Stimulated activated CD4-positive, alpha-beta T cell treated with anti-CD3 and anti-CD28 coated beads, Interleukin-2, amount 100 ng/mL, for 48 hours (primary cell): ENCODE data around the gene CD300LG.
"Not testable (repeated sequence)": the region's sequence is repeated elsewhere in the genome, so short reads cannot be mapped to it uniquely, and the experiment has no call there.

Experiments
- DNase-seq, 2 donors: peaks; one replicate each; pipeline ENCODE4 v3.0.0-alpha.2; 2020

CD300LG gene

GRCh38 chr17:43846963-43847371, at the start of gene CD300LG:
TSS of gene CD300LG (plus strand) at chr17:43847176. CDS start at chr17:43847217, 41 bp downstream.
- DNase-seq, result no peak

- not testable (repeated sequence) for DNase-seq
These were observed 49.0 kb upstream of the CD300LG start for GRCh38 chr17:43798024-43798423.

GRCh38 chr17:43799047-43799446, 47.9 kb upstream of the CD300LG start:
- DNase-seq, result no peak

- no peak for DNase-seq
These were observed 46.2 kb upstream of the CD300LG start for GRCh38 chr17:43800736-43801135.

- DNase-seq, result no peak
These were observed 45.1 kb upstream of the CD300LG start for GRCh38 chr17:43801844-43802243.

GRCh38 chr17:43803758-43804157, 43.2 kb upstream of the CD300LG start:
- no peak for DNase-seq

- DNase-seq, result no peak
These were observed 41.9 kb upstream of the CD300LG start for GRCh38 chr17:43805117-43805516.

- no peak for DNase-seq
These were observed 38.9 kb upstream of the CD300LG start for GRCh38 chr17:43808076-43808475.

- no peak for DNase-seq
These were observed 37.9 kb upstream of the CD300LG start for GRCh38 chr17:43809121-43809520.

GRCh38 chr17:43810226-43810715, 36.7 kb upstream of the CD300LG start:
- DNase-seq, result no peak

- DNase-seq, result no peak
These were observed 36.2 kb upstream of the CD300LG start for GRCh38 chr17:43810823-43811222.

GRCh38 chr17:43812396-43813265, 34.3 kb upstream of the CD300LG start:
- no peak for DNase-seq

GRCh38 chr17:43813386-43813785, 33.6 kb upstream of the CD300LG start:
- DNase-seq, result no peak

GRCh38 chr17:43814026-43814425, 33.0 kb upstream of the CD300LG start:
- DNase-seq, result no peak

GRCh38 chr17:43814714-43815113, 32.3 kb upstream of the CD300LG start:
- DNase-seq, result no peak

- no peak for DNase-seq
These were observed 30.3 kb upstream of the CD300LG start for GRCh38 chr17:43816336-43817320.

GRCh38 chr17:43817826-43818225, 29.1 kb upstream of the CD300LG start:
- DNase-seq, result no peak

GRCh38 chr17:43818966-43819365, 28.0 kb upstream of the CD300LG start:
- DNase-seq, result no peak

GRCh38 chr17:43820759-43821158, 26.2 kb upstream of the CD300LG start:
- DNase-seq, result no peak

GRCh38 chr17:43822570-43823190, 24.3 kb upstream of the CD300LG start:
- DNase-seq, result no peak

- DNase-seq, result no peak
These were observed 23.5 kb upstream of the CD300LG start for GRCh38 chr17:43823350-43824084.

GRCh38 chr17:43825567-43825966, 21.4 kb upstream of the CD300LG start:
- no peak for DNase-seq
